Transverse colon (tissue), 4 donors: Measurements from ENCODE around the gene LRSAM1.

Experiments
- POLR2A ChIP-seq: fragments of 450-650 bp; IDR thresholded peaks from one replicate; pipeline ENCODE4 v1.6.1; 2016; ENCODE audit warnings: antibody characterized with exemption, mild to moderate bottlenecking, moderate library complexity
- POLR2AphosphoS5 ChIP-seq, 3 donors: sonication (generic); formaldehyde crosslinking; IDR thresholded peaks; one replicate each; pipeline ENCODE4 v1.6.1; 2016; ENCODE audit warnings: antibody characterized with exemption in 3 of 3
- TF ChIP-seq, protein P1 (sequence below), 5 experiments: fragments of 200-600 bp in 3 of 5; fragments of 450-650 bp in 2 of 5; sonication (generic) in 3 of 5; IDR thresholded peaks; 1 replicate in 2 of 5; 2 replicates in 3 of 5; pipeline ENCODE4 v1.5.1; 2016 to 2017; ENCODE audit warnings: antibody characterized with exemption in 5 of 5, inconsistent platforms in 3 of 5, mild to moderate bottlenecking in 2 of 5, moderate library complexity in 1 of 5

GRCh38 chr9:127430415-127430814 is 20.9 kb upstream of the LRSAM1 start:
- TF ChIP-seq, protein P1, sequence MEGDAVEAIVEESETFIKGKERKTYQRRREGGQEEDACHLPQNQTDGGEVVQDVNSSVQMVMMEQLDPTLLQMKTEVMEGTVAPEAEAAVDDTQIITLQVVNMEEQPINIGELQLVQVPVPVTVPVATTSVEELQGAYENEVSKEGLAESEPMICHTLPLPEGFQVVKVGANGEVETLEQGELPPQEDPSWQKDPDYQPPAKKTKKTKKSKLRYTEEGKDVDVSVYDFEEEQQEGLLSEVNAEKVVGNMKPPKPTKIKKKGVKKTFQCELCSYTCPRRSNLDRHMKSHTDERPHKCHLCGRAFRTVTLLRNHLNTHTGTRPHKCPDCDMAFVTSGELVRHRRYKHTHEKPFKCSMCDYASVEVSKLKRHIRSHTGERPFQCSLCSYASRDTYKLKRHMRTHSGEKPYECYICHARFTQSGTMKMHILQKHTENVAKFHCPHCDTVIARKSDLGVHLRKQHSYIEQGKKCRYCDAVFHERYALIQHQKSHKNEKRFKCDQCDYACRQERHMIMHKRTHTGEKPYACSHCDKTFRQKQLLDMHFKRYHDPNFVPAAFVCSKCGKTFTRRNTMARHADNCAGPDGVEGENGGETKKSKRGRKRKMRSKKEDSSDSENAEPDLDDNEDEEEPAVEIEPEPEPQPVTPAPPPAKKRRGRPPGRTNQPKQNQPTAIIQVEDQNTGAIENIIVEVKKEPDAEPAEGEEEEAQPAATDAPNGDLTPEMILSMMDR (IDR thresholded peaks at IDR 0.05) = no peak
- TF ChIP-seq POLR2A = no peak
- TF ChIP-seq POLR2AphosphoS5 (IDR thresholded peaks at IDR 0.05) = no peak
